Measurements from ENCODE around the gene CXorf58. TPM values are rescaled to one million over a fixed set of nuclear protein-coding genes. Genes with fewer than 3 reads are reported as not detected.
A peak's percentile ranks its signal among the peaks of the same experiment; 100 is the strongest.

CXorf58 gene
- total RNA-seq, 1 donor from 2014 or later: not detected

- Histone ChIP-seq H3K4me3 (peak overlapping the region; percentile 24 to 47), H3K4me1 (no peaks in the 10 kb centered on the region), H3K27ac (peak overlapping the region; percentile 66), H3K9me3 (no peaks in the 10 kb centered on the region), H3K36me3 (no peaks in the 10 kb centered on the region), H3K27me3 (no peaks in the 10 kb centered on the region)
- no peak for TF ChIP-seq POLR2A (IDR thresholded peaks at IDR 0.05)
- TF ChIP-seq CTCF (IDR thresholded peaks at IDR 0.05): peak in 1 of 3 experiments; percentile 0
- intact Hi-C loops (cut with DNase I): no loop called here
- no peak for DNase-seq (ENCODE audit: extremely low spot score in 2 of 2)
Measured at GRCh38 chrX:23908219-23909004, 606 bp downstream of the CXorf58 start.

- intact Hi-C loops (cut with DNase I): loop anchor here (5.0 kb wide), 1 partner anchor 1919 kb away; no protein-coding TSS in a partner anchor
Measured at GRCh38 chrX:23911126-23911835, 3.5 kb downstream of the CXorf58 start.

GRCh38 chrX:23919148-23919547, 11.3 kb downstream of the CXorf58 start:
- Histone ChIP-seq H3K9me3 (no peaks in the 10 kb centered on the region), H3K4me1 (no peaks in the 10 kb centered on the region), H3K27ac (no peak overlapping the region), H3K4me3 (no peak overlapping the region), H3K36me3 (no peaks in the 10 kb centered on the region), H3K27me3 (no peaks in the 10 kb centered on the region)
- TF ChIP-seq CTCF (IDR thresholded peaks at IDR 0.05) (no peak), POLR2A (IDR thresholded peaks at IDR 0.05) (no peak)
- DNase-seq (ENCODE audit: extremely low spot score in 2 of 2): no peak
- intact Hi-C loops (cut with DNase I): no loop called here

More at GRCh38 chrX:23911126-23911835, 3.5 kb downstream of the CXorf58 start:
- no peak overlapping the region for H3K4me3 ChIP-seq
- TF ChIP-seq POLR2A (IDR thresholded peaks at IDR 0.05): no peak
- TF ChIP-seq CTCF (IDR thresholded peaks at IDR 0.05): no peak
- TF ChIP-seq POLR2AphosphoS5 (IDR thresholded peaks at IDR 0.05; ENCODE audit: insufficient read depth in 1 of 2, low read depth in 1 of 2): no peak
- H3K4me1 ChIP-seq: no peaks in the 10 kb centered on the region
- H3K27me3 ChIP-seq: no peaks in the 10 kb centered on the region
- no peak for DNase-seq (ENCODE audit: extremely low spot score in 2 of 2)
- H3K9me3 ChIP-seq: no peaks in the 10 kb centered on the region
- H3K27ac ChIP-seq: no peak overlapping the region
- no peaks in the 10 kb centered on the region for H3K36me3 ChIP-seq

GRCh38 chrX:23919706-23920320, 12.0 kb downstream of the CXorf58 start:
- H3K4me3 ChIP-seq: no peak overlapping the region
- no peak for DNase-seq (ENCODE audit: extremely low spot score in 2 of 2)
- H3K4me1 ChIP-seq: no peaks in the 10 kb centered on the region
- H3K27ac ChIP-seq: no peak overlapping the region
- H3K9me3 ChIP-seq: no peaks in the 10 kb centered on the region
- H3K36me3 ChIP-seq: no peaks in the 10 kb centered on the region
- intact Hi-C loops (cut with DNase I): no loop called here
- TF ChIP-seq POLR2A (IDR thresholded peaks at IDR 0.05) (no peak), POLR2AphosphoS5 (IDR thresholded peaks at IDR 0.05; ENCODE audit: insufficient read depth in 1 of 2, low read depth in 1 of 2) (no peak), CTCF (IDR thresholded peaks at IDR 0.05) (no peak)
- H3K27me3 ChIP-seq: no peaks in the 10 kb centered on the region

All from vagina (tissue), 2 donors.